Measurements from ENCODE around the gene SNRNP70.

The SNRNP70 gene

GRCh38 chr19:49084206-49085019, 838 bp upstream of the SNRNP70 start:
- TF ChIP-seq CTCF (IDR thresholded peaks at IDR 0.05; ENCODE audit: extremely low read depth, insufficient read depth, missing control alignments), result no peak
- DNase-seq (ENCODE audit: low spot score), result no peak
- in situ Hi-C loops (cut with MboI; ENCODE audit: low pct_unique_long_range_greater_than_20kb, low sequenced_read_pairs, unreplicated experiment), result no loop called here

GRCh38 chr19:49085868-49086232, 599 bp downstream of the SNRNP70 start:
- in situ Hi-C loops (cut with MboI; ENCODE audit: low pct_unique_long_range_greater_than_20kb, low sequenced_read_pairs, unreplicated experiment), result no loop called here
- DNase-seq (ENCODE audit: low spot score), result no peak
- no peak for TF ChIP-seq CTCF (IDR thresholded peaks at IDR 0.05; ENCODE audit: extremely low read depth, insufficient read depth, missing control alignments)

GRCh38 chr19:49086296-49086695, 1.0 kb downstream of the SNRNP70 start:
- no peak for DNase-seq (ENCODE audit: low spot score)
- in situ Hi-C loops (cut with MboI; ENCODE audit: low pct_unique_long_range_greater_than_20kb, low sequenced_read_pairs, unreplicated experiment), result no loop called here
- no peak for TF ChIP-seq CTCF (IDR thresholded peaks at IDR 0.05; ENCODE audit: extremely low read depth, insufficient read depth, missing control alignments)

- in situ Hi-C loops (cut with MboI; ENCODE audit: low pct_unique_long_range_greater_than_20kb, low sequenced_read_pairs, unreplicated experiment), result no loop called here
- no peak for TF ChIP-seq CTCF (IDR thresholded peaks at IDR 0.05; ENCODE audit: extremely low read depth, insufficient read depth, missing control alignments)
- no peak for DNase-seq (ENCODE audit: low spot score)
Measured at GRCh38 chr19:49091391-49092038, 6.3 kb downstream of the SNRNP70 start.

- no peak for DNase-seq (ENCODE audit: low spot score)
- no peak for TF ChIP-seq CTCF (IDR thresholded peaks at IDR 0.05; ENCODE audit: extremely low read depth, insufficient read depth, missing control alignments)
- in situ Hi-C loops (cut with MboI; ENCODE audit: low pct_unique_long_range_greater_than_20kb, low sequenced_read_pairs, unreplicated experiment), result no loop called here
Measured at GRCh38 chr19:49092686-49093085, 7.4 kb downstream of the SNRNP70 start.

DNA sequence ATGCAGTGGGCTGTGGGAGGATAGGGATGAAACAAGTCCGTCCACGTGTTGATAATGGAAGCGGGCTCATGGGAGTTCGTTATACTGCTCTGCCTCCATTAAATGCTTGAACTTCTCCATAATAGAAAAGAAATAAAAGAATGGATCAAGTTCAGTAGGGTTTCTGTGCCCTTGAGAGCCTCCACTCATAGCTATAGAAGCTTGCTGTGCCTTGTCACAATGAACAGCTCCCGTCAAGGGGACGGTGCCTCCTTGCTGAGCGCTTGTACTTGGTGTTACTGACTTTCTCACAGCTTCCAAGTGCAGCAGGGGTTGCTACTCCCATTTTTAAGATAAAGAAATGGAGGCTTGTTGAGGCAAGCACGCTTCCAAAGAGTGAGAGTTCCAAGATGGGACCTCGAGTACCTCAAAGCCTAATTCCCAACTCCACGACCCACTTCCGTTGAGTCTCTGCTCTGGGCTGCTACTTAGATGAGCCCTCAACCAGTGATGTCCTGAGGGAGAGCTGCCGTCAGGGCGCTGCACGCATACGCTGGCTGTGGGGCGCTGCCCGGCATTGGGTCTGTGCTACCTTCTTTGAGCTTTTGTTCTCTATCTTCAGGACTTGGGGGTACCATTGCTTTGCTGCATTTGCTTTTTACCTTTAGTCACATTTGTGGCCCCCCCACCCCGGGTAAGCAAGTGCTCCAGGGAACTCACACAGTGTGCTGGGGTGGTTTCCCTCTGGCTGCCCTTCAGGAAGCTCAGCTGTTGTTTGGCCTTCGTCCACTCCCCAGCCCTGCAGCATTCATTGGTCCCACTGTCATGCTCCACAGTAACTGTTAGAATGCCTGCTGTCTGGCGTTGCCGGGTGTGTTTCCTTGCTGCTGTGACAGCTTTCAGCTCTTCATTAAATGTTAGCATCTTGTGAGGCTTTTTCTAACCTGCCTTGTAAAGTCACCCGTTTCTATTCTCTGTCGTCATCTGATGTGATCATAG, 9.5 kb downstream of the SNRNP70 start:
- TF ChIP-seq CTCF (IDR thresholded peaks at IDR 0.05; ENCODE audit: extremely low read depth, insufficient read depth, missing control alignments), result no peak
- DNase-seq (ENCODE audit: low spot score), result no peak
- in situ Hi-C loops (cut with MboI; ENCODE audit: low pct_unique_long_range_greater_than_20kb, low sequenced_read_pairs, unreplicated experiment), result no loop called here
